ENCODE results near the gene RAB28. TPM values are rescaled to one million over a fixed set of nuclear protein-coding genes. Genes with fewer than 3 reads are reported as not detected.

The RAB28 gene
- total RNA-seq, 1 experiment from 2014 or later: 19.8 TPM

DNA sequence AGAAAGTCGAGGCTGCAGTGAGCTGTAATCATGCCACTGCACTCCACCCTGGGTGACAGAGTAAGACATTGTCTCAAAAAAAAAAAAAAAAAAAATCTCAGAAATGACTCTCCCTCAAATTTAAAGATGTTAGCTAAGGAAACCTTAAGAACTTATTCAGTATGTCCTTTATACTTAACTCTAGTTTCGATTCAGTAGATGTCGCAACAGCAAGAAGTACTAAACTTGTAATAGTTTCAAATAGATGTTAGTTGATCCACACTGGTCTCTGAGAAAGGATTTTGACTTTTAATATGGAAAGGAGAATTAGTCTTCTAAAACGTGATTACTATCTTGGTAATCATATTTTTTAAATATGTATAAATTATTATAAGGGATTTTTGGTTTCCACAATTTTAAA, 30.6 kb upstream of the RAB28 start:
- Mint-ChIP-seq H3K27ac (no peak overlapping the region), H3K36me3 (ENCODE audit: insufficient read depth in 1 of 3, low read depth in 3 of 3) (no peaks in the 10 kb centered on the region; a peak in 1 of 7 replicates), H3K4me1 (peaks cover 47 to 58% of the 10 kb centered on the region in 2 experiments), H3K9me3 (no peaks in the 10 kb centered on the region), H3K4me3 (no peak overlapping the region), H3K27me3 (ENCODE audit: low read depth) (no peaks in the 10 kb centered on the region)
- Histone ChIP-seq H2BK15ac (ENCODE audit: low read depth, low read length) (no peak overlapping the region), H2BK20ac (ENCODE audit: low read depth, low read length, poor library complexity, severe bottlenecking) (no peak overlapping the region), H3K4ac (ENCODE audit: low read depth, low read length) (no peak overlapping the region), H4K20me1 (ENCODE audit: control insufficient read depth, insufficient read depth, insufficient read length) (no peaks in the 10 kb centered on the region), H3K79me1 (ENCODE audit: insufficient read depth, low read depth, low read length, poor library complexity, severe bottlenecking) (no peaks in the 10 kb centered on the region), H4K8ac (replicated peaks; ENCODE audit: insufficient read length, low read depth, low read length) (no peak overlapping the region), H3K9ac (ENCODE audit: extremely low read depth, insufficient read length, low read length) (no peak overlapping the region), H4K91ac (ENCODE audit: insufficient read length, low read depth, low read length) (no peak overlapping the region), H3K14ac (ENCODE audit: insufficient read depth, low read length) (no peak overlapping the region), H3K4me2 (ENCODE audit: insufficient read depth, insufficient read length, low read length) (no peak overlapping the region), H3K27me3 (ENCODE audit: insufficient read depth, low read length) (no peaks in the 10 kb centered on the region), H3K79me2 (ENCODE audit: insufficient read depth, low read length) (no peaks in the 10 kb centered on the region), H2AK5ac (ENCODE audit: insufficient read length, low read length) (no peak overlapping the region), H3K23me2 (ENCODE audit: insufficient read length, low read depth, low read length, poor library complexity, severe bottlenecking) (no peaks in the 10 kb centered on the region), H3K23ac (ENCODE audit: insufficient read length, low read depth, low read length) (no peak overlapping the region), H3K56ac (ENCODE audit: insufficient read length, low read depth, low read length) (no peak overlapping the region), H2BK12ac (ENCODE audit: insufficient read length, low read depth, low read length) (no peak overlapping the region), H2BK5ac (ENCODE audit: insufficient read length, low read length) (no peak overlapping the region), H3K27ac (ENCODE audit: insufficient read length, low read depth, low read length) (no peak overlapping the region), H2AFZ (ENCODE audit: low read length) (no peak overlapping the region), H3K9me3 (ENCODE audit: control insufficient read depth, low read depth, low read length) (no peaks in the 10 kb centered on the region), H3K18ac (ENCODE audit: insufficient read length, low read depth, low read length) (no peak overlapping the region), H4K5ac (ENCODE audit: insufficient read length, low read depth, low read length) (no peak overlapping the region), H3K4me1 (ENCODE audit: insufficient read depth, low read length) (peaks cover 5% of the 10 kb centered on the region; the same call in 1 of the 2 replicates), H2BK120ac (ENCODE audit: low read depth, low read length, poor library complexity, severe bottlenecking) (no peak overlapping the region), H3T11ph (ENCODE audit: low read length) (no peak overlapping the region)
- no CpG with 5 or more reads among the region's 4 CpGs for WGBS (ENCODE audit: extremely low coverage, insufficient read length, low lambda C conversion rate)
- TF ChIP-seq, protein P1, sequence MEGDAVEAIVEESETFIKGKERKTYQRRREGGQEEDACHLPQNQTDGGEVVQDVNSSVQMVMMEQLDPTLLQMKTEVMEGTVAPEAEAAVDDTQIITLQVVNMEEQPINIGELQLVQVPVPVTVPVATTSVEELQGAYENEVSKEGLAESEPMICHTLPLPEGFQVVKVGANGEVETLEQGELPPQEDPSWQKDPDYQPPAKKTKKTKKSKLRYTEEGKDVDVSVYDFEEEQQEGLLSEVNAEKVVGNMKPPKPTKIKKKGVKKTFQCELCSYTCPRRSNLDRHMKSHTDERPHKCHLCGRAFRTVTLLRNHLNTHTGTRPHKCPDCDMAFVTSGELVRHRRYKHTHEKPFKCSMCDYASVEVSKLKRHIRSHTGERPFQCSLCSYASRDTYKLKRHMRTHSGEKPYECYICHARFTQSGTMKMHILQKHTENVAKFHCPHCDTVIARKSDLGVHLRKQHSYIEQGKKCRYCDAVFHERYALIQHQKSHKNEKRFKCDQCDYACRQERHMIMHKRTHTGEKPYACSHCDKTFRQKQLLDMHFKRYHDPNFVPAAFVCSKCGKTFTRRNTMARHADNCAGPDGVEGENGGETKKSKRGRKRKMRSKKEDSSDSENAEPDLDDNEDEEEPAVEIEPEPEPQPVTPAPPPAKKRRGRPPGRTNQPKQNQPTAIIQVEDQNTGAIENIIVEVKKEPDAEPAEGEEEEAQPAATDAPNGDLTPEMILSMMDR (conservative IDR thresholded peaks at IDR 0.05): no peak
- DNase-seq: no peak
